Measurements from ENCODE around the gene KSR2. TPM values are rescaled to one million over a fixed set of nuclear protein-coding genes. Genes with fewer than 3 reads are reported as not detected.

KSR2 gene
- total and polyA plus RNA-seq, 10 of the 15 experiments (the other 5 are each of a cell fraction or from before 2014, with no cell fraction given) = under 0.01 to 1.5 (median 0.01) TPM; not detected in 3

GRCh38 chr12:117674763-117675162, 294.0 kb downstream of the KSR2 start:
- no peak for FAIRE-seq
- H4K20me1 ChIP-seq (ENCODE audit: control insufficient read depth, insufficient read depth) = no peaks in the 10 kb centered on the region
- CTCF ChIA-PET = no interaction called here
- SMC1A ChIA-PET (ENCODE audit: uncharacterized antibody, unreplicated experiment) = interaction anchor here (0.7 kb wide), 1 partner anchor 162 kb away, joined by 3 read pairs; no protein-coding TSS in a partner anchor
- POLR2A ChIA-PET = no interaction called here
- H3K4me2 ChIP-seq (ENCODE audit: control insufficient read depth, insufficient read depth) = no peak overlapping the region
- no peak overlapping the region for H3K9ac ChIP-seq (ENCODE audit: control insufficient read depth, insufficient read depth, low read length)
- RAD21 ChIA-PET (ENCODE audit: unreplicated experiment) = no interaction called here
- BruUV-seq (replicated peaks) = no TSS peak
- in situ Hi-C loops (cut with MboI) = no loop called here
- 6% methylated on average over 1 of the region's 1 CpG for WGBS (ENCODE audit: insufficient coverage, insufficient replicate concordance, low lambda C conversion rate, missing lambda C conversion rate)
- no peak overlapping the region for H2AFZ ChIP-seq (ENCODE audit: control insufficient read depth, low read depth, low read length)
- H3K27ac ChIP-seq (ENCODE audit: control insufficient read depth, insufficient read depth) = no peak overlapping the region
- H3K4me3 ChIP-seq = no peak overlapping the region
- H3K4me1 ChIP-seq (ENCODE audit: control insufficient read depth, insufficient read depth, low read length) = no peaks in the 10 kb centered on the region
- H3K9me3 ChIP-seq (replicated peaks; ENCODE audit: control insufficient read depth, insufficient read depth, low read length) = no peaks in the 10 kb centered on the region
- no peak for DNase-seq (ENCODE audit: low read depth, low spot score)
- no peaks in the 10 kb centered on the region for H3K79me2 ChIP-seq (ENCODE audit: control insufficient read depth, insufficient read depth, low read length)
- H3K36me3 ChIP-seq (ENCODE audit: control insufficient read depth in 2 of 2, insufficient read depth in 2 of 2, low read length in 1 of 2) = no peaks in the 10 kb centered on the region
- intact Hi-C loops (cut with micrococcal nuclease; ENCODE audit: unreplicated experiment) = no loop called here
- no peak for ATAC-seq
- no peaks in the 10 kb centered on the region; a peak in 1 of 4 replicates for H3K27me3 ChIP-seq (replicated peaks in 1 of 2; ENCODE audit: control insufficient read depth in 2 of 2, insufficient read depth in 2 of 2, low read length in 1 of 2)
- TF ChIP-seq MTA2 (IDR thresholded peaks at IDR 0.05; ENCODE audit: low read depth) = no peak
- TF ChIP-seq ZBTB33 (IDR thresholded peaks at IDR 0.05) = no peak
- no peak for TF ChIP-seq RAD51 (IDR thresholded peaks at IDR 0.05)
- no peak for TF ChIP-seq NFYA (IDR thresholded peaks at IDR 0.05; ENCODE audit: borderline replicate concordance, low read depth, low read length)
- no peak for TF ChIP-seq SREBF2 (IDR thresholded peaks at IDR 0.05; ENCODE audit: low read length)
- TF ChIP-seq EZH2 (IDR thresholded peaks at IDR 0.05; ENCODE audit: borderline replicate concordance, control insufficient read depth, low read depth, low read length) = no peak
- no peak for TF ChIP-seq ASH2L (IDR thresholded peaks at IDR 0.05; ENCODE audit: borderline replicate concordance, low read depth)
- no peak for TF ChIP-seq IKZF1 (conservative IDR thresholded peaks at IDR 0.05)
- TF ChIP-seq NR2F1 (conservative IDR thresholded peaks at IDR 0.05) = no peak
- TF ChIP-seq, protein P1, sequence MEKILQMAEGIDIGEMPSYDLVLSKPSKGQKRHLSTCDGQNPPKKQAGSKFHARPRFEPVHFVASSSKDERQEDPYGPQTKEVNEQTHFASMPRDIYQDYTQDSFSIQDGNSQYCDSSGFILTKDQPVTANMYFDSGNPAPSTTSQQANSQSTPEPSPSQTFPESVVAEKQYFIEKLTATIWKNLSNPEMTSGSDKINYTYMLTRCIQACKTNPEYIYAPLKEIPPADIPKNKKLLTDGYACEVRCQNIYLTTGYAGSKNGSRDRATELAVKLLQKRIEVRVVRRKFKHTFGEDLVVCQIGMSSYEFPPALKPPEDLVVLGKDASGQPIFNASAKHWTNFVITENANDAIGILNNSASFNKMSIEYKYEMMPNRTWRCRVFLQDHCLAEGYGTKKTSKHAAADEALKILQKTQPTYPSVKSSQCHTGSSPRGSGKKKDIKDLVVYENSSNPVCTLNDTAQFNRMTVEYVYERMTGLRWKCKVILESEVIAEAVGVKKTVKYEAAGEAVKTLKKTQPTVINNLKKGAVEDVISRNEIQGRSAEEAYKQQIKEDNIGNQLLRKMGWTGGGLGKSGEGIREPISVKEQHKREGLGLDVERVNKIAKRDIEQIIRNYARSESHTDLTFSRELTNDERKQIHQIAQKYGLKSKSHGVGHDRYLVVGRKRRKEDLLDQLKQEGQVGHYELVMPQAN (conservative IDR thresholded peaks at IDR 0.05) = no peak
- no peak for TF ChIP-seq MEF2B (IDR thresholded peaks at IDR 0.05; ENCODE audit: partially characterized antibody, poor library complexity, severe bottlenecking)
- TF ChIP-seq RCOR1 (conservative IDR thresholded peaks at IDR 0.05; ENCODE audit: low read depth, low read length) = no peak
- TF ChIP-seq CHD1 (IDR thresholded peaks at IDR 0.05; ENCODE audit: low read depth, low read length) = no peak
- no peak for TF ChIP-seq EGR1 (IDR thresholded peaks at IDR 0.05; ENCODE audit: borderline replicate concordance in 1 of 2, low read depth in 2 of 2, low read length in 2 of 2)
- no peak for TF ChIP-seq BCLAF1 (IDR thresholded peaks at IDR 0.05)
- no peak for TF ChIP-seq YBX1 (IDR thresholded peaks at IDR 0.05)
- no peak for TF ChIP-seq MEF2A (IDR thresholded peaks at IDR 0.05; ENCODE audit: insufficient read depth, low read depth, low read length)
- no peak for TF ChIP-seq ZNF207 (IDR thresholded peaks at IDR 0.05; ENCODE audit: borderline replicate concordance)

All from GM12878 (cell line).